ENCODE results near the gene PCSK9.
"Not testable (repeated sequence)": the region's sequence is repeated elsewhere in the genome, so short reads cannot be mapped to it uniquely, and the experiment has no call there.

- not testable (repeated sequence) for TF ChIP-seq CTCF (conservative IDR thresholded peaks at IDR 0.05; ENCODE audit: low read depth, low read length); EZH2 (IDR thresholded peaks at IDR 0.05; ENCODE audit: borderline replicate concordance, low read depth, low read length, poor library complexity, severe bottlenecking)
Observed at GRCh38 chr1:55026682-55027081, 12.7 kb upstream of the PCSK9 start.

Measured in A673 (cell line).